ENCODE data around the gene CARD6. TPM values are rescaled to one million over a fixed set of nuclear protein-coding genes. Genes with fewer than 3 reads are reported as not detected.
"Not testable (repeated sequence)": the region's sequence is repeated elsewhere in the genome, so short reads cannot be mapped to it uniquely, and the experiment has no call there.

The CARD6 gene
- 1 to 10 TPM; 1.9 to 2.3 TPM for total RNA-seq

- H3K27me3 Mint-ChIP-seq: peaks cover 24% of the 10 kb centered on the region
Measured at GRCh38 chr5:40841068-40841805, at the start of gene CARD6. CARD6 (plus strand) TSS chr5:40841367; CDS start chr5:40841383, 16 bp downstream.

GRCh38 chr5:40791715-40792139, 49.4 kb upstream of the CARD6 start:
- peaks cover 6% of the 10 kb centered on the region for H3K9me3 Mint-ChIP-seq
- no peak overlapping the region for H3K27ac Mint-ChIP-seq
- no peaks in the 10 kb centered on the region for H3K27me3 Mint-ChIP-seq
- H3K4me1 Mint-ChIP-seq: peaks cover 51% of the 10 kb centered on the region
- H3K36me3 Mint-ChIP-seq: peaks cover 44% of the 10 kb centered on the region
- no peak for DNase-seq
- no peak overlapping the region for H3K4me3 Mint-ChIP-seq

More at GRCh38 chr5:40841068-40841805, at the start of gene CARD6:
- Mint-ChIP-seq H3K36me3 (peaks cover 3% of the 10 kb centered on the region), H3K9me3 (no peaks in the 10 kb centered on the region), H3K4me1 (peaks cover 12% of the 10 kb centered on the region), H3K4me3 (peak within 1 kb of the TSS; percentile 82), H3K27ac (peak within 1 kb of the TSS; percentile 79)
- no peak for DNase-seq

- H3K27me3 Mint-ChIP-seq, DNase-seq, H3K4me3 Mint-ChIP-seq, H3K9me3 Mint-ChIP-seq, H3K27ac Mint-ChIP-seq: not testable (repeated sequence)
- Mint-ChIP-seq H3K36me3 (peaks cover 40% of the 10 kb centered on the region), H3K4me1 (peaks cover 48% of the 10 kb centered on the region)
Measured at GRCh38 chr5:40792691-40793090, 48.5 kb upstream of the CARD6 start.

- H3K27ac Mint-ChIP-seq, H3K9me3 Mint-ChIP-seq, H3K4me3 Mint-ChIP-seq, H3K27me3 Mint-ChIP-seq, DNase-seq: not testable (repeated sequence)
- H3K36me3 Mint-ChIP-seq: peaks cover 25% of the 10 kb centered on the region
- H3K4me1 Mint-ChIP-seq: peaks cover 47% of the 10 kb centered on the region
Measured at GRCh38 chr5:40794340-40794739, 46.8 kb upstream of the CARD6 start.

- not testable (repeated sequence) for H3K9me3 Mint-ChIP-seq, H3K4me3 Mint-ChIP-seq, H3K27me3 Mint-ChIP-seq, H3K27ac Mint-ChIP-seq, DNase-seq
- Mint-ChIP-seq H3K4me1 (peaks cover 48% of the 10 kb centered on the region), H3K36me3 (peaks cover 25% of the 10 kb centered on the region)
Measured at GRCh38 chr5:40794877-40795276, 46.3 kb upstream of the CARD6 start.

GRCh38 chr5:40796487-40796889, 44.7 kb upstream of the CARD6 start:
- peaks cover 41% of the 10 kb centered on the region for H3K4me1 Mint-ChIP-seq
- H3K27ac Mint-ChIP-seq: peak overlapping the region; percentile 38
- peaks cover 4% of the 10 kb centered on the region for H3K27me3 Mint-ChIP-seq

GRCh38 chr5:40797273-40798011, 43.7 kb upstream of the CARD6 start:
- Mint-ChIP-seq H3K27ac (peak overlapping the region; percentile 87), H3K4me3 (peak overlapping the region; percentile 87), H3K27me3 (peaks cover 4% of the 10 kb centered on the region), H3K9me3 (no peaks in the 10 kb centered on the region), H3K4me1 (peaks cover 38% of the 10 kb centered on the region), H3K36me3 (peaks cover 25% of the 10 kb centered on the region)
- peak; percentile 81 for DNase-seq

More at GRCh38 chr5:40796487-40796889, 44.7 kb upstream of the CARD6 start:
- Mint-ChIP-seq H3K9me3 (no peaks in the 10 kb centered on the region), H3K36me3 (peaks cover 25% of the 10 kb centered on the region), H3K4me3 (peak overlapping the region; percentile 87)
- DNase-seq: no peak

- Mint-ChIP-seq H3K27me3 (peaks cover 4% of the 10 kb centered on the region), H3K27ac (peak within 1 kb of the TSS; percentile 89), H3K36me3 (peaks cover 25% of the 10 kb centered on the region), H3K4me1 (peaks cover 36% of the 10 kb centered on the region), H3K4me3 (peak within 1 kb of the TSS; percentile 87), H3K9me3 (no peaks in the 10 kb centered on the region)
- peak; percentile 92 for DNase-seq
Measured at GRCh38 chr5:40798012-40798800, 43.0 kb upstream of the CARD6 start, which contains the start of gene PRKAA1. PRKAA1 (minus strand) TSS chr5:40798374; CDS start chr5:40798189, 185 bp downstream.

- peaks cover 4% of the 10 kb centered on the region for H3K27me3 Mint-ChIP-seq
- H3K27ac Mint-ChIP-seq: peak overlapping the region; percentile 89
- H3K9me3 Mint-ChIP-seq: no peaks in the 10 kb centered on the region
- no peak for DNase-seq
- H3K4me3 Mint-ChIP-seq: peak overlapping the region; percentile 82
- peaks cover 23% of the 10 kb centered on the region for H3K36me3 Mint-ChIP-seq
- H3K4me1 Mint-ChIP-seq: peaks cover 30% of the 10 kb centered on the region
Measured at GRCh38 chr5:40798801-40799210, 42.4 kb upstream of the CARD6 start.

GRCh38 chr5:40799258-40799657, 41.9 kb upstream of the CARD6 start:
- H3K36me3 Mint-ChIP-seq: peaks cover 19% of the 10 kb centered on the region
- no peak overlapping the region for H3K4me3 Mint-ChIP-seq
- peak overlapping the region; percentile 31 for H3K27ac Mint-ChIP-seq
- peaks cover 27% of the 10 kb centered on the region for H3K4me1 Mint-ChIP-seq
- H3K27me3 Mint-ChIP-seq: peaks cover 4% of the 10 kb centered on the region
- H3K9me3 Mint-ChIP-seq: no peaks in the 10 kb centered on the region
- no peak for DNase-seq

GRCh38 chr5:40801771-40802562, 39.2 kb upstream of the CARD6 start:
- H3K27ac Mint-ChIP-seq: no peak overlapping the region
- peaks cover 6% of the 10 kb centered on the region for H3K4me1 Mint-ChIP-seq
- no peaks in the 10 kb centered on the region for H3K9me3 Mint-ChIP-seq
- H3K4me3 Mint-ChIP-seq: no peak overlapping the region
- no peaks in the 10 kb centered on the region for H3K36me3 Mint-ChIP-seq
- DNase-seq: no peak
- peaks cover 4% of the 10 kb centered on the region for H3K27me3 Mint-ChIP-seq

- Mint-ChIP-seq H3K4me3 (no peak overlapping the region), H3K36me3 (no peaks in the 10 kb centered on the region), H3K9me3 (no peaks in the 10 kb centered on the region), H3K27me3 (no peaks in the 10 kb centered on the region), H3K4me1 (peaks cover 12% of the 10 kb centered on the region), H3K27ac (no peak overlapping the region)
- DNase-seq: no peak
Measured at GRCh38 chr5:40812125-40812524, 29.0 kb upstream of the CARD6 start.

- H3K4me3 Mint-ChIP-seq: no peak overlapping the region
- peaks cover 5% of the 10 kb centered on the region for H3K4me1 Mint-ChIP-seq
- H3K27me3 Mint-ChIP-seq: no peaks in the 10 kb centered on the region
- peak overlapping the region; percentile 43 for H3K27ac Mint-ChIP-seq
- DNase-seq: no peak
- no peaks in the 10 kb centered on the region for H3K36me3 Mint-ChIP-seq
- H3K9me3 Mint-ChIP-seq: no peaks in the 10 kb centered on the region
Measured at GRCh38 chr5:40813698-40814281, 27.4 kb upstream of the CARD6 start.

GRCh38 chr5:40823459-40823858, 17.7 kb upstream of the CARD6 start:
- Mint-ChIP-seq H3K4me3 (no peak overlapping the region), H3K4me1 (peaks cover 17% of the 10 kb centered on the region), H3K27ac (no peak overlapping the region), H3K27me3 (no peaks in the 10 kb centered on the region), H3K36me3 (peaks cover 21% of the 10 kb centered on the region), H3K9me3 (no peaks in the 10 kb centered on the region)
- DNase-seq: no peak
